Hindlimb muscle (tissue), 1 donor: Measurements from ENCODE around the gene KIF13A. TPM values are rescaled to one million over a fixed set of nuclear protein-coding genes. Genes with fewer than 3 reads are reported as not detected.

Experiments used
- DNase-seq: peaks from one replicate; pipeline ENCODE4 v3.0.0-alpha.2; 2013
- polyA plus RNA-seq: library from polyadenylated mRNA; unstranded; fragments of 120-200 nt; gene quantifications from one replicate; pipeline ENCODE4 v1.2.1, GENCODE V29; 2013; ENCODE audit not compliant: insufficient read length

The KIF13A gene
- polyA plus RNA-seq, 1 donor, result 42.8 TPM

DNA sequence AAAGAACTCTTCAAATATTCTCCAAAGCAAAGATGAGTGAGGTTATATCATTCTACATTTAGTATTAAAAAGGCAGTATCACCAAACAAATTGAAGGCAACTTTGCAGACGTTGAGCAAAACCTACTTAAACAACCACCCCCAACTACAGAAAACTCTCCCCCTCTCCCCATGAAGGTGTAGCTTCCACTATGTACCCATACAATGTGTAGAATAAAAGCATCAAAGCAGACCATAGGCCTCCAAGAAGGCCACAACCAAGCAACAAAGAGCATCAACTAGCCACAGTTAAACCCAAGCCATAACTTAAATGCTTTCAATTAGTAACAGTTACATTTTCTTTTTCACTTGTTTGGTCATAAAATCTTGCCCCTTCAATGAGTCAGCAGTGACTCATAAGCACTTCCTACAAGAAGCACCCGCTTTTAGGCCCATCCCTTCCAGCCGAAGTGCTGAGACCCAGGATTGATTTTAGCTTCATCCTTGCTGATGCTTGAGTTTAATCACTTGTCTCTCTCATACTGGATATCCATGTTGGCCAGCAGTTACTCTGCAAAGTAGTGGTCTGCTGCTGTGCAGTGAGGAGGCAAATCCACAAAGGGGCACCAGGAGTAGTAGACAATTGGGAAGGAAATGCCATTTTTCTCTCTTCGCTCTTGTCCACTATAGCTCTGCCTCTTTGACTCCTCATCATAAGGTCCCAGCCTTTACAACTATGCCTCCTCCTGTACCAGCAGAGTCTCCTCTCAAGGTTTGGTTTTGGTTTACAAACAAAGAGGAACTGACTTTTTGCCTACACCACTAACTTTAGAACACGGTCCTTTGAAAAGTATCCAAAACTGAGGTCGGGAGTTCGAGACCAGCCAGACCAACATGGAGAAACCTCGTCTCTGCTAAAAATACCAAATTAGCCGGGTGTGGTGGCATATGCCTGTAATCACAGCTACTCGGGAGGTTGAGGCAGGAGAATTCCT, 272.3 kb downstream of the KIF13A start:
- no peak for DNase-seq

GRCh38 chr6:17714177-17714576, 273.3 kb downstream of the KIF13A start:
- no peak for DNase-seq

- DNase-seq, result no peak
These were observed 274.9 kb downstream of the KIF13A start for GRCh38 chr6:17712576-17712975.

DNA sequence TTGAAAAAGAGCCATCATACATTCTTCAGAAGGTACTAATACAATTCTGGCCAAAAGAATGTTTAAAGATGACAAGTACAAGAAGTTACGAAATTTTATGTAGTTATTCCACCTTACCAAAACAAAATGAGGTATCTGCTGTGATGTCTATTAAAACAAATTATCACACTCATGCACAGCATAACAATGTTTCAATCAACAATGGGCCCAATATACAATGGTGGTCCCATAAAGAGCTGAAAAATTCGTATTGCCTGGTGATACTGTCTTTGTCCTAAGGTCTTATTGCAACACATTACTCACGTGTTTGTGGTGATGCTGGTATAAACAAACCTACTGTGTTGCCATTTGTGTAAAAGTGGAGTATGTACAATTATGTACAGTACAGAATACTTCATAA, 277.1 kb downstream of the KIF13A start:
- DNase-seq, result no peak

DNA sequence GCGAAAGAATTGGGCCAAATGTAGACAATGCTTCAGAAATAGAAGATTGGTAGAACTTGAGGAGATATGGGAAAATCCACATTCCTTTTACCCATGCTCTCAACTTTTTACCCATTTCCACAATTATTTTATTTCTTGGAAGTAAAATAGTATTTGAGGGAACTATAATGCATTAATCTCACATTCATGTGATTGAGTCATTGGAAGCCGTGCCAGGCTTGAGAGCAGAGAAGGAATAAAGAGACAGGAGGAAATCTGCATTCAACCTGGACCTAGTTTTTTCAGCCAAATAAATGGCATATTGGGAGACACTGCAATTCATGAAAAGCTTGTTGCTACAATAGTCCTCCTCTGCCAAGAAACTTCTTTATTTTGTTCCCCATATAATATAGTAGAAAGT, 278.0 kb downstream of the KIF13A start:
- no peak for DNase-seq

Other genes starting within 250 kb of the KIF13A start
- 3.9 TPM for gene NHLRC1, start 135.0 kb upstream of the KIF13A start, polyA plus RNA-seq
- 5.8 TPM for gene TPMT, start 167.4 kb upstream of the KIF13A start, polyA plus RNA-seq
- gene KDM1B, start 167.8 kb upstream of the KIF13A start, polyA plus RNA-seq, result 33.8 TPM